G401 (cell line): ENCODE measurements around the gene CD3E. TPM values are rescaled to one million over a fixed set of nuclear protein-coding genes. Genes with fewer than 3 reads are reported as not detected.
A peak's percentile ranks its signal among the peaks of the same experiment; 100 is the strongest.

Experiments
- DNase-seq: peaks from one replicate; pipeline ENCODE4 v3.0.0-alpha.2; 2015; ENCODE audit warnings: low spot score
- in situ Hi-C: cut with HindIII; loops from 2 replicates; pipeline ENCODE4 v1.10.0; 2016; ENCODE audit warnings: low sequenced_read_pairs, mixed read lengths
- total RNA-seq: library from RNA; depleted of rRNA; stranded (reverse); fragments of >200 nt; shearing (Covaris generic); gene quantifications from 2 replicates; pipeline ENCODE4 v1.2.3, GENCODE V29; 2014

The CD3E gene
- total RNA-seq, 1 experiment from 2014 or later = not detected

DNA sequence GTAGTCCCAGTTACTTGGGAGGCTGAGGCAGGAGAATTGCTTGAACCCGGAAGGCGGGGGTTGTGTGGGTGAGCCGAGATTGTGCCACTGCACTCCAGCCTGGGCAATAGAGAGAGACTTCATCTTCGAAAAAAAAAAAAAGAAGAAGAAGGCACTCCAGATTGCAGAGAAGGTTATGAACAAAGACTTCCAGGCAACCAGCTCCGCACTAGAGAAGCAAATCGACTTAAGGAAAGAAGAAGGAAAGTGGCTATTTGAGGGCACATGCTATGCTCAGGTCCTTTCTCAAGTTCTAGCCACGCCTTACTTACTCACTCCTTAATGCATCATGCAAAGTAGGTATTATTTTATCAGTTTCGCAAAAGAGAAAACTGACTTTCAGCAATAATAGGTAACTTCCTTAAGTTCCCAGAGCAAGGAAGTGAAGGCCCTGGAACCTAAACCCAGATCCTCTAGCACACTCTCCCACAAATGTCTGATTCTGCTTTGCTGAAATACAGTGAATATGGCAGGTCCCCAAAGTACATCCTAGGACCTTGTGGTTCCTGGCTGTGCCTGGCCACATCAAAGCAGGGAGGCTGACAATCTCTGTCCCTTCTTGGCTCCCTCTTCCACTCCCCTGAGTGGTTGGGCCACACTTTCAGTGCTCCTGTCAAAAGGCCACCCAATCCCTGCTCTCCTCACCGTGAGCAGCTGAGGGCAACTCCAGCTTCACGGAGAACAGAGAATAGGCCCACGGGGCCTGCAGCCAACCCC lies 14.2 kb downstream of the CD3E start:
- no peak for DNase-seq
- in situ Hi-C loops = no loop called here

DNA sequence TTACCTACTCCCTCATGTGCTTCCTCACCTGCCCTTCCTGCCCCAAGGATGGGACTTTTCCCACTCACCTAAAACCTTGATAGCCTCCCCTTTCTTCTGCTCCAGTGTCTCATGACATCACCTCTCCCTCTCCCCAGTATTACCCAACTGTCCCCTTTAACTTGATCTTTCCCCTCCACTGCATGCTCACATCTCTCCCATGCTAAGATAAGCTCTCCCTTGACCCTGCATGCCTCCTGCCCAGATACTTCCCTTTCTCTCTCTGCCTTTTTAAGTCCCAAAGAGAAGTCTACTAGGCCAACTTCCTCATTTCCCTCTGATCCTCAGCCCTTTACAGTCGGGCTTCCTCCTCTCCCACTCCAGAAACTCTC lies 14.8 kb downstream of the CD3E start:
- in situ Hi-C loops = no loop called here
- no peak for DNase-seq

DNA sequence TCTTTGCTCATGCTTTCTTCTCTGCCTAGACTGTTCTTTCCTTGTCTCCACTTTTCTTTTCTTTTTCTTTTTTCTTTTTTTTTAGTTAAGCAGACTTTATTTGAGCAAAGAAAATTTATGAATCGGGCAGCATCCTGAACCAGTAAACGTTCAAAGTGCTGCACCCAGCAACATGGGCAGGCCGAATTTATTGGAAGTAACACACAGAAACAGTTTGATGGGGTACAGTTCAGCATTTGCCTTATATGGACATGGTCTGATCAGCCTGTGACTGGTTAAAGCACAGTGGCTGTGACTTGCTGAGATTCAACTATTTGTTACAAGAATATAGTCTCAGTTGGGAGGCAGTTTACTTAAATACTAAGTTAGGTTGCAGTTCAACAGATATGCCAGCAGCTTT lies 16.0 kb downstream of the CD3E start:
- in situ Hi-C loops = no loop called here
- DNase-seq = no peak

GRCh38 chr11:118321386-118322082 lies 17.0 kb downstream of the CD3E start:
- in situ Hi-C loops = no loop called here
- no peak for DNase-seq

DNA sequence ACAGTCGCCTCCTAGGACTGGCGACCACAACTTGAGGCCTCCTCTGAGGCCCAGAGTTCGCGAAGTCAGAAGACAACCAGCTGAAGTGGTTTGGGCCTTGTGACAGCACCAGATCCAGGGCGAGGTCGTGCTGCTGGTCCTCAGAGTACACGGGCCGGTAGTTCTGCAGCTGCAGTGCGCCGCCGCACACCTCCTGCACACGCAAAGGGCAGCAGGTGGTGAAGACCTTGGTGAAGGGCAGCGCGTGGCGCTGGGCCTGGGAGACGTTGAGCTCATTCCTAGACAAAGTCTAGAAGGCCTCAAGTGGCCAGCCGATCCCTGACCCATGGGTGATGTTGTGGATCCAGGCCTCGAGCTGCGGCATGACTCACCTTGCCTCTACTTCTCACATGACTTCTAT lies 18.2 kb downstream of the CD3E start:
- in situ Hi-C loops = no loop called here
- DNase-seq = no peak

GRCh38 chr11:118325283-118325682 lies 20.8 kb downstream of the CD3E start:
- in situ Hi-C loops = no loop called here
- no peak for DNase-seq

DNA sequence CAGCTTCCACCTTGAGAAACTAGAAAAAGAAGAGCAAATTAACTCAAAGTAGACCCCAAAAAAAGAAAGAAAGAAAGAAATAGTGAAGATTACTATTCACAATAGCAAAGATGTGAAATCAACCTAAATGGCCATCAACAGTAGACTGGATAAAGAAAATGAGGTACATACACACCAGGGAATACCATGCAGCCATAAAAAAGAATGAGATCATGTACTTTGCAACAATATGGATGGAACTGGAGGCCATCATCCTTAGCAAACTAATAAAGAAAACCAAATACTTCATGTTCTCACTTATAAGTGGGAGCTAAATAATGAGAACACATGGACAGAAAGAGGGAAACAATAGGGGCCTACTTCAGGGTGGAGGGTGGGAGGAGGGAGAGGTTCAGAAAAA lies 24.2 kb downstream of the CD3E start:
- in situ Hi-C loops = no loop called here
- no peak for DNase-seq

DNA sequence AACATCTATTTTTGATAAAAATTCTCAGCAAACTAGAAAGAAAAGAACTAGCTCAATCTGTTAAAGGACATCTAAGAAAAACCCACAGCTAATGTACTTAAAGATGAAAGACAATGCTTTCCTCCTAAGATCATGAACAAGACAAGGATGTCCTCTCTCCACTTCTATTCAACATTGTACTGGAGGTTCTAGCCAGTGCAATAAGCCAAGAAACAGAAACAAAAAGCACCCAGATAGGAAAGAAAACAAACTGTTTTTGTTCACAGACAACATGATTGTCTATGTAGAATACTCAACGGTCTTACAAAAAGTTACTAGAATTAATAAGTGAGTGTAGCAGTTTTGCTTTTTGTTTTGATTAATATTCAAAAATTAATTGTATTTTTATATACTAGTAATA lies 30.2 kb downstream of the CD3E start:
- in situ Hi-C loops = no loop called here
- no peak for DNase-seq

DNA sequence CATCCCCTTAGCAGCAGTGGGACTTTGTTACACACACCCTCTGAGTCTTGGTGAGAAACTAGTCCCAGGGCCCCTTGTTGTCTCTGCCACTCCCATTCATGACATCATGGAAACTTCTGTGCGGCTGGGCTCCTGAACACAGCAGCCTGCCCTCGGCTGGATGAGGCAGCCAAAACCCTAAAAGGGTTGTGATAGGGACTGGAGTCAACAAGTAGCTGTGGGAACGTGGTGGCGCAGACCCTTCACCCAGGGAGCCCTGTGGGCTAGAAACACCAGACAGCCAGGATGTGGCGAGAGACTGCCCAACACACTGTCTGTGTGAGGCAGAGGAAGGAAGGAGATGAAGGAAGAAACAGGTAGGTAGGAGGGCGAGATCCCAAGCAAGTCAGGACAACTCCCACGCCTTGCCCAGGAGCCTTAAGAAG lies 34.1 kb downstream of the CD3E start:
- DNase-seq = no peak
- in situ Hi-C loops = no loop called here

- DNase-seq = no peak
- in situ Hi-C loops = no loop called here
These were observed 34.9 kb downstream of the CD3E start for GRCh38 chr11:118339281-118339961.

GRCh38 chr11:118340449-118340848 lies 35.9 kb downstream of the CD3E start:
- in situ Hi-C loops = no loop called here
- DNase-seq = no peak

DNA sequence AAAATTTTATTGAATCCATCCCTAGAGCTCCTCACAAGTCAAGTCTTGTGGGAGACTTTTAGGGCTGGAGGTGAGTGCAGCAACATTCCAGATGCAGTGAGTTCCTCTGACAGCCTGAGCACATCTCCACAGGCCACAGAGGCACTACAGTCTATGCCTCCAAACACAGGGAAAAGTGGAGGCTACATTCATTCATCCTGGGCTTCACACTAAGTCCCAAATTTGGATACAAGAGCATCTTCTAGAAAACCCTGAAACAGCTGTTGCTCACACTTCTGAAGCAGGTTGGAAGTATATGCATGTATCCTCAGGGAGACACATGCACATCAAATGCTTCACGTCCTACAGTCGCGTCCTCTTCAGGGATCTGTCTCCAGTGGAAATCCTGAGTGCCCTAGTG lies 36.7 kb downstream of the CD3E start:
- in situ Hi-C loops = no loop called here
- DNase-seq = no peak

DNA sequence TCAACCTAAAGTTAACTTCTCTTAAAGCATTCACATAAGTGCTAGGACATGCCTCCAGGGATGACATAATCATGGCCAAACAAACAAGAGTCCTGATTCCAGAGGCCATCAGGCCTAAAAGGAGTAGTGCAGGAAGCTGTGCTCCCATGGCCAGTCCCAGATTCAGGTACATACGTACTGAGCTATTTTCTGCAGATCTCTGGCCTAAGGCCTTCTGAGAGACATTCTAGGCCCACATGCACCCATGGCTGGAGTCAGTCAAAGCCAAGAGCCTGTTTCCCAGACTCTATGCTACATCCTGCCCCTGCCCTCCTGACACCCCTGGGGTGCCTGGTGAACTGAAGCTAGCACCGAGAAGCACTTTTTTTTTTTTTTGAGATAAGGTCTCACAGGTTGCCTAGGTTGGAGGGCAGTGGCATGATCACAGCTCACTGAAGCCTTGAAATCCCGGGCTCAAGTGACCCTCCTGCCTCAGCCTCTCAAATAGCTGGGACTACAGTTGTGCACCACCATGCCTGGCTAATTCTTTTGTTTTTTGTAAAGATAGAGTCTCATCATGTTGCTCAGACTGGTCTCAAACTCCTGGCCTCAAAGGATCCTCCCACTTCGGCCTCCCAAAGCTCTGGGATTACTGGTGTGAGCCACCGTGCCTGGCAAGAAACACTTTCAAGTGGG lies 37.4 kb downstream of the CD3E start:
- DNase-seq = no peak
- in situ Hi-C loops = no loop called here

DNA sequence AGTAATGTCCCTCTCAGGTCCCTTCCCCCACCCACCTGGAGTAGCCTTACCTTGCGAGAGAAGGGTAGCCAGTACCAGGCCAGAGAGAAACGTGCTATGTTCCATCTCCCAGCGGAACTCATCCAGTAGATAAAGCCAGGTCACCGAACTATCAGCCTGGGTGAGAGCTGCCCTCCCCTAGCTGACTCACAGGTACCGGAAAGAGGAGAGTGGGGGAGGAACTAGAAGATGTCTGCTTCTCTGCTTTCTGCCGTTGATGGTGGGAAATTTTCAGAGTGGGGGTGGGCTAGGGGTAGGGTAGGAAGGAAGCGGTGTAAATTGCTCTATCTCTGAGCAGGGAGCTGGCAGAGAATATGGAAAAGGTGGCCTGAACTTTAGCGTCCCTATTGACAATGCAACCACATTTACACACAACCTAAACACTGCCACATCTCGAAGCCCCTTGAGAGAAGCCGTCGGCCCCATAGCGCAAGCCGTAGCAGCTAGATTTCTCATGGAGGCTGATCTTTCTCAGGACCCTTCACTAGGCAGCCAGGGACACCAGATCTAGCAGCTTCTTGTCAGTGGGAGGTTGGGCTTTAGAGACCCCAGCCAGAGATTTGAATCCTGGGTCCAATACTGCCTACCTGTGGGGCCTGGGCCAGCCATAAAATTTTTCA lies 38.1 kb downstream of the CD3E start, which contains the start of gene CD3D:
CD3D (minus strand) TSS at position 203 of the 659 bp plus-strand sequence; CDS start at position 105, 98 bp downstream.
- in situ Hi-C loops = no loop called here
- no peak for DNase-seq

DNA sequence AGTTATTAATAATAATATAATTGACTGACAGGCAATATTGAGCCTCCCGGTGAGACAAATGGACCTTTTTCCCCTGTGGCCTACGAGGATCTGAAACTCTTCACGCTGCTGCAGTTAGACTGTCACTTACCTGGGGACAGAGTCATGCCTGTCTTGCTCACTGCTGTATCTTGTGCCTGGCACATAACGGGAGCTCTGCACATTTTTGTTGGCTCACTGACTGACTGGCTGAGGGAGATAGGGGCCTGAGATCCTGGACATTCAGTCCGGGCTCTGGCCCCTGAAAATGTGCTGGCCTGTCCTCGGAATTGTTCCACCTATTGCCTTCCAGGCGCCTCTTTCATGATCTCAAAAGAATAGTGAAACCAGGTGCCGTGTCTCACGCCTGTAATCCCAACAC lies 38.7 kb downstream of the CD3E start:
- DNase-seq = no peak
- in situ Hi-C loops = no loop called here

DNA sequence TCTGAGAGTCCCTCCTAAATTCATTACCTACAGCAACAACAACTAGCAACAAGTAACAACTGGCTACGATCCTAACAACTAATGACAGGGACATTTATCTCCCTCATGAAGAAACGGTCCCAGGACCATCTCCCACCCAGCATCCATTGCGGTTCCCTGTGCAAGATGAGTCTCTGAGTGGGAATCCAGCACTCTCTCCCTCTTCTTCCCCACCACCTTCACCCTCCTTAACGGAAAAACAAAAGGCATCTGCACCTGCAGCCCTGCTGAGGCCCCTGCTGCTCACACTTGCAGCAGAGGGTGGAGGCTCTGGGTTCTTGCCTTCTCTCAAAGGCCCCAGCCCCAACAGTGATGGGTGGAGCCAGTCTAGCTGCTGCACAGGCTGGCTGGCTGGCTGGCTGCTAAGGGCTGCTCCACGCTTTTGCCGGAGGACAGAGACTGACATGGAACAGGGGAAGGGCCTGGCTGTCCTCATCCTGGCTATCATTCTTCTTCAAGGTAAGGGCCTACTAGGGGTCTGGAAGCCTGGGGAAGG lies 39.5 kb downstream of the CD3E start, which contains the start of gene CD3G:
CD3G (plus strand) TSS at position 364 of the 535 bp plus-strand sequence; CDS start at position 444, 80 bp downstream.
- no peak for DNase-seq
- in situ Hi-C loops = no loop called here

DNA sequence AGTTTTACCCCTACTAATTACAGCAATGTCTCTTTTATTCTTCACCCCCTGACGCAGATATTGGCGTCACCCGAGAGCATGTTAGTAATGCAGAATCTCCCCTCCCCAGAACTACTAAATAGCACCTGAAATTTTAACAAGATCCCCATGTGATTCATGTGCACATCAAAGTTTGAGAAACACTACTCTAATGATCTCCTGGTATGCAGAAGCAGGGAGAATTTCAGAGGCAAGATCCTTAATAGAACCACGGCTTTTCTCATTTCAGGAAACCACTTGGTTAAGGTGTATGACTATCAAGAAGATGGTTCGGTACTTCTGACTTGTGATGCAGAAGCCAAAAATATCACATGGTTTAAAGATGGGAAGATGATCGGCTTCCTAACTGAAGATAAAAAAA lies 44.9 kb downstream of the CD3E start:
- in situ Hi-C loops = no loop called here
- no peak for DNase-seq

DNA sequence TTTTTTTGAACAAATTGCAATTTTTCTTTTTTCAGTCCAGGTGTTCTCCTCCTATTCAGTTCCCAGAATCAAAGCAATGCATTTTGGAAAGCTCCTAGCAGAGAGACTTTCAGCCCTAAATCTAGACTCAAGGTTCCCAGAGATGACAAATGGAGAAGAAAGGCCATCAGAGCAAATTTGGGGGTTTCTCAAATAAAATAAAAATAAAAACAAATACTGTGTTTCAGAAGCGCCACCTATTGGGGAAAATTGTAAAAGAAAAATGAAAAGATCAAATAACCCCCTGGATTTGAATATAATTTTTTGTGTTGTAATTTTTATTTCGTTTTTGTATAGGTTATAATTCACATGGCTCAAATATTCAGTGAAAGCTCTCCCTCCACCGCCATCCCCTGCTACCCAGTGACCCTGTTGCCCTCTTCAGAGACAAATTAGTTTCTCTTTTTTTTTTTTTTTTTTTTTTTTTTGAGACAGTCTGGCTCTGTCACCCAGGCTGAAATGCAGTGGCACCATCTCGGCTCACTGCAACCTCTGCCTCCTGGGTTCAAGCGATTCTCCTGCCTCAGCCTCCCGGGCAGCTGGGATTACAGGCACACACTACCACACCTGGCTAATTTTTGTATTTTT lies 48.7 kb downstream of the CD3E start:
- peak; percentile 47 for DNase-seq
- in situ Hi-C loops = no loop called here
